GM19372 (cell line): ENCODE data around the gene CA12.
"Not testable (repeated sequence)": the region's sequence is repeated elsewhere in the genome, so short reads cannot be mapped to it uniquely, and the experiment has no call there.

ENCODE experiments used
- ATAC-seq: cut with Tn5 transposase; IDR thresholded peaks from one replicate; pipeline ENCODE4 v1.9.1; 2021; ENCODE audit warnings: mild to moderate bottlenecking, low read depth, moderate library complexity; ENCODE audit not compliant: unreplicated experiment

The CA12 gene

DNA sequence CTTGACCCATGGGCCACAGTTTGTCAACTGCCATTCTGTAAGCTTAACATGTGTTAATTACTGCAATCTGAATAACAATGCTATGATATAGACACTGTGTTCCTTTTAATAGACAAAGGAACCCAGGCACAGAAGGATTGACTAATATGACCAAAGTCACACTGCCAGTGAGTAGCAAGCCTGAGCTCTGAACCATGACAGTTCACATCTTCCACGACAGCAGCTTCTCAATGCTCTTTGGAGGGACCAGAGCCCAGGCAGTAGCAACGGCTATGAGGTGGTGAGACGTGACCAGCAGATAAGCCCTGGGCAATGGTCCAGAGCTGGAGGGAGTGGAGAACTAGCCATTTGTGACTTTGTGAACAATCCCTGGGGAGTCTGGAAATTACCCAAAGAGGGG, 19.4 kb downstream of the CA12 start:
- ATAC-seq: no peak

DNA sequence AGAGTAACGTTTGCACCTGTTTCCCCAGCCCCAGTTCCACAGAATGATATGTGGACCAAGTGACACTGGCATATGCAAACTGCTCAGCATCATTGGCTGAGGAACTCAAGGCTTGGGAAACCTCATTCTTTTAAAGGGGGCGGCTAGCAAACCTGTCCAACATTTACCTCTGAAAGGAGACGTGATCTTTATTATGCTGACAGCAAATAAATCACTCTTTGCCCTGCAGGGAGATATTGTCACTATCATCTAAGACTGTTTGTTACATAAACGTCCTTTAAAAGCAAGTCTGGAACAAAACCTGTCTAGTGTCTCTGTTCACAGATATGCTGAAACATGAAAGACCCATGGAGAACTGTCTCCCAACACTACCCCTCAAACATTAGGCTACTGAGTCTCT, 21.5 kb downstream of the CA12 start:
- no peak for ATAC-seq

DNA sequence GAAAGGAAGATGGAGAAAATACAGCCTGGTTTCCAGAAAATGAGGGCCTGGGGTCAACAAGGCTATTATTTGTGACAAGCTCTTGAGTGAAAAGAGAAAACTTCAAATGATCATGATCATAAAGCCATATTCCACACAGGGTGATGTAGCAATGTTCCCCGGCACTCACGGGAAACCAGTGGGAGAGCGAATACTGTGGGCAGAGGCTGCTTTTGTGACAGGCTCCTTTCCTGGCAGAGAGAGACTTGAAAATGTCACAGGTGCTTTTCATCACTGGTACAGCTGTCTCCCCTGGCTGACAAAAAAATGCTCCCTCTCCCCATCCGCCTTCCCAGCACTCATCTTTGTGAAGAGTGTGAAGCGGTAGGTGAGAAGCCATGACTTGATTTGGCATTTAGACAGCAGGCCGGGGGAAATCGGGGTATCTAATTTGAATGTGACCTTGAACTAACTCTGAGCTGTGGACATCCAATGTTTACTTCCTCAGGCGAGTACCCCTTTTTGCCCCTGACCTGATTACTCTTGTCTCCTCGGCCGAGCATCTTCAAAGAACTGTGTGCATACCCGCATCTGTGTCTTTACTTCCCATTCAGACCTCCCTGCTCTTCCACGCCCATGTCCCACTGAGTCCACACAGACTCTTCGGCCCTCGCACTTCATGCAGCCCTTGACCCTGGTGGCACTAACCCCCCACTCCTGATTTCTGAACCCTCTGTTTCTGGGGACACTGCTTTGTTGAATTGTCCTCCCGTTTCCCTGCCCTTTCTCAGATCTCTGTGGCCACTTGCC, 23.2 kb downstream of the CA12 start:
- ATAC-seq: no peak

DNA sequence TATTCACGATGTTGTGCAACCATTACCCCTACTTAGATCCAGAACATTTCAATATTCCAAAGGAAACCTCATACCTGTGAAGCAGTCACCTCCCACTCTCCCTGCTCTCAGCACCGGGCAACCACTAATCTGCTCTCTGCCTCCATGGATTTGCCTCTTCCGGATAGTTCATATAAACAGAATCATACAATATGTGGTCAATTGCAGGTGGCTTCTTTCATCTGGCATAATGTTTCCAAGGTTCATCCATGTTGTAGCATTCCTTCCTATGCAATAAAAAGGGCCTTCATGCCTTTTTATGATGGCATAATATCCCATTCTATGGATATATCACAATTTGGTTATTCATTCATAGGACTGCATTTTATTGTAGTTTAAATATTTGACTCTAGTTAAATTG, 23.9 kb downstream of the CA12 start:
- no peak for ATAC-seq

DNA sequence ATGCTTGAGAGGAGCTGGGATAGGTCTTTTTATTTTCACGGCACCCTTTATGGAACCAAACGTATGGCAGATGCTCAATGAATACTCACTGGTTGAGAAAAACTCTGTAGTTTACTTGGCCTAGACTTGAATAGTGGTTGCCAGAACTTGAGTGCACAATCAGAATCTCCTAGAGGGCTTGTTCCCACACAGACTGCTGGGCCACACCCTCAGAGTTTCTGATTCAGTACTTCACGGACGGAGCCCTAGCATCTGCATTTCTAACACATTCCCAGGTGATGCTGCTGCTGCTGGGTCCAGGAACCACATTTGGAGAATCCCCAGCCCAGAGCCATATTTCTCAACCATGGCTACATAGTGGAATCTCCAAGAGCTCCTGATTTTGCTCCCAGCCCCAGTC, 24.6 kb downstream of the CA12 start:
- no peak for ATAC-seq

DNA sequence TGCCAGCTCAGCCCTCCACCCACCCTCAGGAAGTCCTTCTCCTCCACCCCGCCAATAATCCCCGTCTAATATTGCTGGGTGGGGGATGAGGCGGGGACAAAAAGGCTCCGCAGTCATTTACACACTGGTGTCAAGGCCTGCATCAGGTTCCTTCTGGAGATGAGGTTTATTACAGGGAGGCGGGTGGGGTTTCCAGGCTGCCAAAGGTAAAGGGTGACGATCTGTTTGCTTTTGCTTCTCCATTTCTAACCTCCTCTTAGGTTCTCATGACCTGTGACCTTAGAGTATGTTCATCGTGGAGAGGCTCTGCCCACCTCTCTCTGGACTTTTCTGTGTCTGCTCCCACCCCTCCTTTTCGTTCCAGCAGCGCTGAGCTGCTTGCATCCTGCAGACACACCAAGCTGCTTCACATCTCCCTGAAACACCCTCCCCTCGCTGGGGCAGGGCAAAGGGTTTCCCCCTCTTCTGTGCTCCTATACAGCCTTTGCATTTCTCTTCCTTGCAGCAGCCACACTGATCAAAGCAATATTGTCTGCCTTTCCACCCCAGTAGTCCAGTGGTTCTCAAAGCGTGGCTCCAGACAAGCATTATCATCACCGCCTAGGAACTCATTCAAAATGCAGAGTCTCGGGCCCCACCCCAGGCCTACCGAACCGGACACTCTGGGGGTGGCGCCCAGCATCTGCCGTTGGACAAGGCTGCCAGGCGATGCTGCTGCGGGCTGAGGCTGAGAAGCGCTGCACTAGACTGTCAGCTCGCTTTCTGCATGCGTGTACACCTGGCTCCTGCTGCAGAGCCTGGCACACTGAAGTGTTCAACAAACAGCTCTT, 26.6 kb downstream of the CA12 start:
- no peak for ATAC-seq

DNA sequence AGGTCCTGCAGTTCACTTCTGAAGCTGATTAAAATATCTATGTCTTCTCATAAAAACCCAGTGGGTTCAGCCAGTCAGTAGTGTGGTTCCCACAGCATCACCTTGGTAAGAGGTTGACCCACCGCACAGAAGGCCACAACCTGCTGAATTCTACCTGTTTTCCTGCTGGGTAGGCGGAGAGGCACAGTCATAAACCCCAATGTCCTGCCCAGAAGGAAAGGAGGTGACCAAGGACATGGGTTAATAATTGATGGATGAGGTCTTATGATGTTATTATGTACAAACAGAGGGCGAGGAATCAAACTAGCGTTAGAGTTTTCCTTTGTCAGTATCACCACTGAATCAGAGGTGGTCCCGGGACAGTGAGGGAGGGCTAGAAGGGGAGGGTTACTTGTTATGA, 27.8 kb downstream of the CA12 start:
- ATAC-seq: no peak

DNA sequence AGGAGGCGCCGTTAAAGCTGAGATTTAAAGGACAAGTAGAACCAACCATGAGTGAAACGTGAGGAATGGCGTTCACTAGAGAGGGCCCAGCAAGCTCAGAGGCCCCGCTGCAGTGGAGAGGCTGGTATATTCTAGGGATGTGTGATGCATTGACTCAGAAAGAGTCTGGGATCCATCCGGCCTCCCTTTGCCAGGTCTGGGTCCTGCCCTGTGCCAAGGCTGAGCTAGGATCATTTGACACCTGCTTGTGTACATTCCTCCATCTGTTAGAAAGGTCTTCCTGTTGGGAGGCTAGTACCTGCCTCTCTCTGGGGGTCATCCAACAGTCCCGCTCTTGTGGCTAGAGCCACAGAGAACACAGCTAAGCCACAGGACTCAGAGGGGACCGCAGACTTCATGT, 28.4 kb downstream of the CA12 start:
- ATAC-seq: no peak

DNA sequence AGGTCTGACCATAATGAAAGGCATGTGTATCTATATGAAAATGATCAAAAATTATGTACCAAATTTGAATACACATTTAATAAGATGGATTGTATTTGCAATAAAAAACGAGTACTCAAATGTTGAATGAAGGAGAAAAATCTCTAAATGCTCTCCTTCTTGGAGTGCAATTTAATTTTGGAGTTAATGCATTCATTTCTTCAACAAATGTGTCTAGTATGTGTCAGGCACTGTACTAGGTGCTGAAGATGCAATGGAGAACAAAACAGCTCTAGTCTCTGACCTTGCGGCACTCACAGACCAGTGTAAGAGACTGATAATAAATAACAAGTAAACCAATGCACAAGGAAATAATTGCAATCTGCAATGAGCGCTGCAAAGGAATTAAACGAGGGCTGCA, 28.8 kb downstream of the CA12 start:
- ATAC-seq: no peak

DNA sequence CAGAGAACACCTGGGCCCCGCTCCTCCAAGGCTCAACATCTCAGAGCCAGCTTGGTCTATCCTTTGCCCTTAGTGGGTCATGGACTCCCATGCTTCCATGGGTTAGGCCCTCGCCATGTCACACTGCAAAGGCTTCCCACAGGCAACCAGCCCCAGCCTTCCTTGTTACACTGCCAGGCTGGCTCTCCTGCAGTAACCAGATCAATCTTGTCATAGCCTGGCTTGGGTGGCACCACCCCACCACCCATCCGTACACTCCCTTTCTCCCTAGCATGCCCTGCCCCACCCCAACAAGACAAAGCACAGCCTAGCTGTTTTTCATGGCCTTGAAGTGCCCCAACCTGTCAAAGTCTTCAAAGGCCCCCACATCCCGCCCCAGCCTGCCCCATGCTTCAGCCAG, 30.5 kb downstream of the CA12 start:
- ATAC-seq: no peak

DNA sequence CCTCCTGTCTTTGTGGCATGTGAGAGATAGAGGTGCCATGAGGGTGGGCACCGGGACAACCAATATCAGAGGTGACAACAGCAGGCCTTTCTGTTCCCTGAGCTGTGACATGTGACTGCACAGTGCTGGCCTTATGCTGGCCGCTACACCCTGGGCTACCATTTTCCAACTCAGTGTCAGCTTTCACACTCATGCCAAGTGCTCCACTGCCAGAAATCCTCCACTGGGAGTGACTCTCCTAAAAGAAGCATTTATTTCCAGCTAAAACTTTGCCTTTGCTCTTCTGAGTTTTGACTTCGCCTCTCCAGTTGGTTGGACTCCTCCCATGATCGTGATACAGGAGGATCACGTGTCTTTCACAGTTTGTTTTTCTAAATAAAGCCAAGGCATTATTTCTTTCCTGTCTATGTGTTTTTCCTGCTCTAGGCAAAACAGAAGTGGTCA, 31.4 kb downstream of the CA12 start:
- no peak for ATAC-seq

DNA sequence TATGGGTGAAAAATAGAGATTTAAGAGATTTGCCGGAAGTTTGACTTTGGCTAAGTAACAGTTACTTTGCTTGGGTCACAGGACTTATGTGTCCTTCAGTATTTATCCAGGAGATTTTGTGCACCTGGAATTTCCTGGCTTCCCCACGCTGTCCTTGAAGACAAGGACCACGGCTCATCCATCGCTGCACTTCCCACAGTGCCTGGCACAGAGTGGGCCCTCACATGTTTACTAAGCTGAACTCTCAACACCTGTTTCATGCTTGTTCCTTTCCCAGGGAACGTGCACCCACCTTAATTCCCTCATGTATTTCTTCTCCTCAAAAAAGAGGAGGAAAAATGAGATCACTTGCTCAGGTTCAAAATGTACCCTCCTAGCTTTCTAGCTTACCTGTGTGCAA, 32.0 kb downstream of the CA12 start:
- ATAC-seq: no peak

DNA sequence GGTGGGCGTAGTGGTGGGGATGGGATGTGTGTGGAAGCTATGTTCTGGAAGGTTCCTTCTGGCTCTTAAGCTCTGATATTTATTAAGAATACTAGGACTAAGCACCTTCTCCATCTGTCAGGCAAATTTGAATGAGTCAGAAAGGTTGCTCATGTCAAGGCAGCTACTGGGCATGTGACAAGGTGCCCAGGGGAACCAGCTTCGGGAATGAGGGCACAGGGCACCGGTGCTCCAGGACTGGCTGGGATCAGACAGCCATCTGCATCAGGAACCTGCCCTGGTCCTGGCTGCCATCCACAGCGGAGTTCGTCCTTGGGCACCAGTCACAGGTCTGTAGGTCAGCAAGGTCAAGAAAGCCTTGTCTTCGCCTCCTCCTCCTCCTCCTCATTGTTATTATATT, 32.5 kb downstream of the CA12 start:
- no peak for ATAC-seq

DNA sequence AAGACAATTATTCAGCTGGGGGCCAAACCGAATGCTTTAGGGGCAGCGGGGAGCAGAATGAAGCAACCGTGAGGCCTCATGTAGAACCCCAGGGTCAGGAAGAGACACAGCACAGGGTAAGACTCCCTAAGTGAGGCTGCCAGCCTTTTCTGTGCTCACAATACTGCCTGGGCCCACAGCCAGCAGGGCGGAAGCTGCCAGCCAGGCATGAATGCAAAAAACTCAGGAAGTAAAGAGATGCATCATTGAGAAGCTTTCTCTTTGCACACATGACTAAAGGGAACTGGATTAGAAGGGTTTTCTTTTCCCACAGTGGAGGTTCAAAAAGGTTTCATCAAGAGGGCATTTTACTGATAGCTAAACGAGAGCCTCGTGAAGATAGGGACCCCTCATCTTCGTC, 33.3 kb downstream of the CA12 start:
- ATAC-seq: no peak

DNA sequence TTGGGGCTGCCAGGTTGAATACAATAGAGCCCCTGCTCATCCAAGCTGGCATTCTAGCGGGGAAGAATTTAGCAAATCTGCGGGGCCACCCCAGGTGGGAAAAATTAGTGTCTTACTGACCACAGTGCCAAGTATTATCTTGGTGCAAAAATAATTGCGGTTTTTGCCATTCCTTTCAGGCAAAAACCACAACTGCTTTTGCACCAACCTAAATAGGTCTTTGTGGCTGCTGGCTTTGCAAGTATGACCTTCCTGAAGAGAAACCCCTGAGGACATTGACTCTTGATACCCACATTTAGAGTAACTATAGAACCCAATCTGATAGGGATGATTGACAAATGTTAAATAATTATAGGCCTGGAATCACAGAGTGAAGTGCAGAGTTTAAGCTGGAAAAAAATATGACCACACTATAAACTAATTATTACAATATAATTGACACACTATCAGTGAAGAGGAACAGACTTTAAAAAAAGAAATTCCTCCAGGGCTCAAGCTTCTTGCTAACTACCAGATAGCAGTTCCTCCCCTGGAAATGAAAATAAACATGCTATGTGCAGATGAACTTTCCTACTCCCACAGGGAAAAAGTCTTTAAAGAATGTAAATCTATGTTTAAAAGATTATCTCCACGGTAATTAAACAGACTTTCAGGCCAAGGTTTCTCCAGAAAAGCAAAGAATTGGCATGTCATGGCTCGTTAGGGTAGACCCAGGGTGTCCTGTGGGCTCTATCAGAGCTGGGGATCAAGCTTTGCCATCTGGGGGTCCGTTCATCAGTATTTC, 34.4 kb downstream of the CA12 start:
- ATAC-seq: no peak

DNA sequence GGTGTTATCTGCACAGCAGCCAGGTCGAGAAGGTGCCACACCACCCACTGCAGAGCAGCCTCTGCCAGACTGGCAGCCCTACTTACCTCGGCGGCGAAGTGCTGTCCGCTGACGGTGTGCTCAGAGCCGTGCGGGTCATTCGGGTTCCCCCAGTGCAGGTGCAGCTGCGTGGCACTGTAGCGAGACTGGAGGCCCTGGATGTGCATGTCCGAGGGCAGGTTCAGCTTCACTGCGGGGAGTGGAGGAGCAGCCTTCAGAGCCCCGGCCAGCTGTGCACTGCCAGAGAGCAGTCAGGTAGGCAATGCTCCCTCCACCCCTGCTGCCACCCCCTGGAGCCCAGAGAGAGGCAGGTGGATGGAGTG, 36.3 kb downstream of the CA12 start:
- no peak for ATAC-seq

DNA sequence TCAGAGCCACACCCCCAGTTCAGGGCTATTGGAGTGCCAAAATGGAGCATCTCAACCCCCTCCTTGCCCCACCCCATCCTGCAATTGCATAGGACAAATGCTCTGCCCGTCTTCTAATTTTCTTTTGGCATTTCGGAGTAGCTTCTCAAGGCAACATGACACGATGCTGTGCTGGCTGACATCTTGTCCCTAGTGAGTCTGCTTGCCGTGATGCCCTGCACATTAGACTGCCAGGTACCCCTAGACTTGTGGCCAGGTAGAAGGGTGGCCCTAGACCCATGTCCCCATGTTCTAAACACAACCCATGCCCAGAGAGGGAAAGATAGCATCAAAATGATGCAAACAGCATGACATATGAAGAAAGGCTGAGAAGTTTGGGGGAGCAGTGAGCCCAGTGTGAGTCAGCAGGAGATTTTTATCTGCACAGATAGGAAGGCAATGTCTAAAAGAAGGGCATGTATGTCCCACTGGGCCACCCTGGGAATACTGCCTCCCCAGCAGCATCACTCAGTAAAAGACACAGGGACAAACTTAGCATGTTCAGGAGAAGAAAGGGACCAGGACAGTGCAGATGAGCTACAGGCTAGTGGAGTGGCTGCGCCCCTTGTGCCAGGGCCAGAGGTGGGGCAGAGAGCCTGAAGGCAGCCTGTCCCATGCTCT, 36.8 kb downstream of the CA12 start:
- no peak for ATAC-seq

DNA sequence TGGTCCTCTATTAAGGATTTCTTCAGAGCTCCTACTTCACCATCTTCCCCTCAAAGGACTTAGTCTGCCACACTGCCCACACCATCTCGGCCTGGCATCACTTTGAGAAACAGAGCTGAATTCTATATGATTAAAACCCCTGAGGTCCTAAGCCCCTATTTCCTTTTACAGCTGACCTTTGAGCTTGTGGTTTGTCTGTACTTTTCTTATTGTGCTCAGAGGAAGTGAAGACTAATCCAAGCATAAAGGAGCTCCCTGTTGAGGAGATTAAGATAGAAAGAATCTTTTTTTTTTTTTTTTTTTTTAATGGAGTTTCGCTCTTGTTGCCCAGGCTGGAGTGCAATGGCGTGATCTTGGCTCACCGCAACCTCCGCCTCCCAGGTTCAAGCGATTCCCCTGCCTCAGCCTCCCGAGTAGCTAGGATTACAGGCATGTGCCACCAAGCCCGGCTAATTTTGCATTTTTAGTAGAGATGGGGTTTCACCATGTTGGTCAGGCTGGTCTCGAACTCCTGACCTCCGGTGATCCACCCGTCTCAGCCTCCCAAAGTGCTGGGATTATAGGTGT, 38.6 kb downstream of the CA12 start:
- not testable (repeated sequence) for ATAC-seq

DNA sequence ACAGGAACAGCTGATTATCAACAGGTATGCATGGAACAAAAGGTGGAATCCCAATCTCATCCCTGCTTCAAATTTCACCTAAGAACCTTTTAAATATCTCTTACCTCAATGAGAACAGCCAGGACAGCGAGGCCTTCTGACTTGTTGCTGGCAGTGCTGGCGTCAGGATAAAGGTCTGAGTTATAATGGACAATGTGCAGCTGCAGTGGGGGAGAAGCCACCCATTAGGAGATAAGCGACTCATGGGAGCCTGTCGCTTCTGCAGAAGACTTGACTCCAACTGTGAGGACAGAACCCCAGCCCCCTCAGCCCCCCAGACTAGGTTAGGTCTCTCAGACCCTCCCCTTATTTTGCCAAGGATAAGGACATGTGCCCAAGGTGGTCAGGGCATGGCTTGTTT, 39.7 kb downstream of the CA12 start:
- ATAC-seq: no peak

DNA sequence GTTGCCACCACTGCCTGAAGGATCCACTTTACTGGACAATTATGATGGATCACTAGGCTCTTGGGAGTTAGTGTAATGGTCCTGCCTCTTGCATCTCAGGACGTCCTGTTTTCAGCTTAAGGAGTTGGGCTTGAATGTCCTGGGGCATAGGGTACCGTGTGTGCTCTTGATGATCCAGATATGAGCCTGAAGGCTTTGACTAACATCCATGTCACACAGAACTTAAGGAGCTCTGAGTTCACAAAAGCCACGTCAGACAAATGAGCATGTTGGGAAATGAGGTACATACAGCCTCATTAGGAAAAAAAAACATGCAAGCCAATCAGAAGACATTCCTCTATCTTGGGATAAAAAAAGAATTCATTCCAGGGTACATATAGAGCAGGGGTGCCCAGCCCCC, 40.8 kb downstream of the CA12 start:
- no peak for ATAC-seq
